ENCODE measurements around the gene MLPH.

Gene MLPH

DNA sequence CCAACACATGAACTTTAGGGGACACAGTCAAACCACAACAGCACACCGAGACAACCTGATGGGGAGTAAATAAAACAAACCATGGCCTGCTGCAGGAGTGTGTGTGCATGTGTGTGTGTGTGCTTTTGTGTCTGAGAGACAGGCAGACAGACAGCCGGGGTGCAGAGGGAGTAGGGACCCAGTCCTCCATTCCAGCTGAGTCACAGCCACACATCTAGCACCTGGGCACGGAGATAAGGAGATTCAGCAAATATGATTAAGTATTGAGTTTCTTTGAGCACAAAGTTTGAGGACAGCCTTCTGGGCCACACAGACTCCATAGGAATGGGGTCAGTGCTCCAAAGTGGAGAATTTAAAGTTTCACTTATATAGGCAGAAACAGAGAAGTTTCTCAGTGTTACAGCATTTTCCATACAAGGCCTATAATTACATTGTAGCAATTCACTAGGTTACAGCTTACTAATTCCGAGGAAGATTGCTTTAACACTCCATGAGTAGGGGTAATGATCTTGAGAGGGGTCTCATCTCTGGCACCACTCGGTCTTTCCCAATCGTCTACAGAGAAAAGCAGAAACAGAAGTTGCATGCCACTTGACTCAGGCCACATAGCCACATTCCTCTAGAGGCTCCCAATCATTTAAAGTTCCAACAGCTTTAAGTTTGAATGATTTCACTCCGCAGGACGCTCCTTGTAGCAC, 48.5 kb downstream of the MLPH start:
- no peak overlapping the region for H2AFZ ChIP-seq (ENCODE audit: low read depth, low read length, severe bottlenecking)
- H3K4me3 ChIP-seq (ENCODE audit: insufficient read depth, low read length, poor library complexity, severe bottlenecking) = no peak overlapping the region
- no peak overlapping the region for H3K4me2 ChIP-seq (ENCODE audit: low read depth, low read length, poor library complexity, severe bottlenecking)
- H3F3A ChIP-seq (ENCODE audit: insufficient read depth) = no peaks in the 10 kb centered on the region
- no peaks in the 10 kb centered on the region for H3K9me3 ChIP-seq (ENCODE audit: insufficient read depth, low read length)
- H3K9ac ChIP-seq (ENCODE audit: low read length) = no peak overlapping the region
- H3K9me2 ChIP-seq (replicated peaks; ENCODE audit: insufficient read depth, low read length) = no peaks in the 10 kb centered on the region
- TF ChIP-seq, protein P1, sequence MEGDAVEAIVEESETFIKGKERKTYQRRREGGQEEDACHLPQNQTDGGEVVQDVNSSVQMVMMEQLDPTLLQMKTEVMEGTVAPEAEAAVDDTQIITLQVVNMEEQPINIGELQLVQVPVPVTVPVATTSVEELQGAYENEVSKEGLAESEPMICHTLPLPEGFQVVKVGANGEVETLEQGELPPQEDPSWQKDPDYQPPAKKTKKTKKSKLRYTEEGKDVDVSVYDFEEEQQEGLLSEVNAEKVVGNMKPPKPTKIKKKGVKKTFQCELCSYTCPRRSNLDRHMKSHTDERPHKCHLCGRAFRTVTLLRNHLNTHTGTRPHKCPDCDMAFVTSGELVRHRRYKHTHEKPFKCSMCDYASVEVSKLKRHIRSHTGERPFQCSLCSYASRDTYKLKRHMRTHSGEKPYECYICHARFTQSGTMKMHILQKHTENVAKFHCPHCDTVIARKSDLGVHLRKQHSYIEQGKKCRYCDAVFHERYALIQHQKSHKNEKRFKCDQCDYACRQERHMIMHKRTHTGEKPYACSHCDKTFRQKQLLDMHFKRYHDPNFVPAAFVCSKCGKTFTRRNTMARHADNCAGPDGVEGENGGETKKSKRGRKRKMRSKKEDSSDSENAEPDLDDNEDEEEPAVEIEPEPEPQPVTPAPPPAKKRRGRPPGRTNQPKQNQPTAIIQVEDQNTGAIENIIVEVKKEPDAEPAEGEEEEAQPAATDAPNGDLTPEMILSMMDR (IDR thresholded peaks at IDR 0.05; ENCODE audit: insufficient read depth, low read length, poor library complexity, severe bottlenecking) = no peak
- no peak for TF ChIP-seq EZH2phosphoT487 (conservative IDR thresholded peaks at IDR 0.05; ENCODE audit: low read length)
- no peaks in the 10 kb centered on the region for H4K20me1 ChIP-seq (ENCODE audit: low read depth, low read length)
- no peaks in the 10 kb centered on the region for H3K79me2 ChIP-seq (ENCODE audit: insufficient read depth, low read length)
- H3K27ac ChIP-seq (ENCODE audit: low read depth, low read length) = no peak overlapping the region
- no peaks in the 10 kb centered on the region for H3K27me3 ChIP-seq (ENCODE audit: low read length)
- H3K36me3 ChIP-seq (ENCODE audit: low read length) = no peaks in the 10 kb centered on the region

DNA sequence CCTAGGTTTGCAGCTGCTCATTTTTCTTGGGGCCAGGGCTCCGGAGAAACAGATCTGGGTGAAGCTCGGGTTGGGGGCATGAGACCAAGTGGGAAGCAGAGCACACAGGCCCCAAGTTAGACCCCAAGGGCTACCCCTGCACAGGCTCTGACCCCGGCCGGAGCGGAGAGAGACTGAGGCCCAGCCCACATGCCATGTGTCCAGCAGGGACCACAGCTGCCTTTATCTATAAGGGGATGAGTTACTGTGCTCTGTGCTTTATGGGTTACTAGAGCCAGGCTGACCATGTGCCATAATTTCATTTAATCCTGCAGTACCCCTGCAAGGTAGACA, 49.0 kb downstream of the MLPH start:
- H3K27ac ChIP-seq (ENCODE audit: low read depth, low read length) = no peak overlapping the region
- H3K4me2 ChIP-seq (ENCODE audit: low read depth, low read length, poor library complexity, severe bottlenecking) = no peak overlapping the region
- H3K9me2 ChIP-seq (replicated peaks; ENCODE audit: insufficient read depth, low read length) = no peaks in the 10 kb centered on the region
- no peak overlapping the region for H2AFZ ChIP-seq (ENCODE audit: low read depth, low read length, severe bottlenecking)
- H3K79me2 ChIP-seq (ENCODE audit: insufficient read depth, low read length) = no peaks in the 10 kb centered on the region
- no peak overlapping the region for H3K4me3 ChIP-seq (ENCODE audit: insufficient read depth, low read length, poor library complexity, severe bottlenecking)
- H3K36me3 ChIP-seq (ENCODE audit: low read length) = no peaks in the 10 kb centered on the region
- no peaks in the 10 kb centered on the region for H4K20me1 ChIP-seq (ENCODE audit: low read depth, low read length)
- no peak for TF ChIP-seq EZH2phosphoT487 (conservative IDR thresholded peaks at IDR 0.05; ENCODE audit: low read length)
- TF ChIP-seq, protein P1 (IDR thresholded peaks at IDR 0.05; ENCODE audit: insufficient read depth, low read length, poor library complexity, severe bottlenecking) = no peak
- H3K9ac ChIP-seq (ENCODE audit: low read length) = no peak overlapping the region
- no peaks in the 10 kb centered on the region for H3K9me3 ChIP-seq (ENCODE audit: insufficient read depth, low read length)
- no peaks in the 10 kb centered on the region for H3F3A ChIP-seq (ENCODE audit: insufficient read depth)
- no peaks in the 10 kb centered on the region for H3K27me3 ChIP-seq (ENCODE audit: low read length)

DNA sequence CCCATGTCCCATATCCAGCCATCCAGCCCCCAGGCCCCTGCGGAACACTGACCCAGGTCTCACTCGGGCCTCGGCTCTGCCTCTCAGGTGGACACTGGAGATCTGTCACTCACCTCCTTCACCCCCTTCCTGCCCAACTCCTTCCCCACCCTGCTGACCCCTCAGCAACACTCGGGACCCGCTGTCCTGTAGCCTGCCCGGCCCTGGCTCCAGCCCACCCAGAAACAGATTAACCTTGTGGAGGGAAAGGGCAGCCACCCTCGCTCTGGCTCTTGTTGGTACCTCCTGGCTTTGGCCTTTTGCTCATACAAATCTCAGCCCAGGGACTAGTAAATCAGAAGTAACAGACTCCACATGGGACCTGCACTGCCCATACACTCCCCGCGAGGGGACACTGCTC, 49.6 kb downstream of the MLPH start:
- Histone ChIP-seq H3K4me3 (ENCODE audit: insufficient read depth, low read length, poor library complexity, severe bottlenecking) (no peak overlapping the region), H2AFZ (ENCODE audit: low read depth, low read length, severe bottlenecking) (no peak overlapping the region), H3K36me3 (ENCODE audit: low read length) (no peaks in the 10 kb centered on the region), H3K4me2 (ENCODE audit: low read depth, low read length, poor library complexity, severe bottlenecking) (no peak overlapping the region), H3K9me2 (replicated peaks; ENCODE audit: insufficient read depth, low read length) (no peaks in the 10 kb centered on the region), H3K9me3 (ENCODE audit: insufficient read depth, low read length) (no peaks in the 10 kb centered on the region), H3K27ac (ENCODE audit: low read depth, low read length) (no peak overlapping the region), H3F3A (ENCODE audit: insufficient read depth) (no peaks in the 10 kb centered on the region), H4K20me1 (ENCODE audit: low read depth, low read length) (no peaks in the 10 kb centered on the region), H3K79me2 (ENCODE audit: insufficient read depth, low read length) (no peaks in the 10 kb centered on the region), H3K9ac (ENCODE audit: low read length) (no peak overlapping the region), H3K27me3 (ENCODE audit: low read length) (no peaks in the 10 kb centered on the region)
- no peak for TF ChIP-seq EZH2phosphoT487 (conservative IDR thresholded peaks at IDR 0.05; ENCODE audit: low read length)

DNA sequence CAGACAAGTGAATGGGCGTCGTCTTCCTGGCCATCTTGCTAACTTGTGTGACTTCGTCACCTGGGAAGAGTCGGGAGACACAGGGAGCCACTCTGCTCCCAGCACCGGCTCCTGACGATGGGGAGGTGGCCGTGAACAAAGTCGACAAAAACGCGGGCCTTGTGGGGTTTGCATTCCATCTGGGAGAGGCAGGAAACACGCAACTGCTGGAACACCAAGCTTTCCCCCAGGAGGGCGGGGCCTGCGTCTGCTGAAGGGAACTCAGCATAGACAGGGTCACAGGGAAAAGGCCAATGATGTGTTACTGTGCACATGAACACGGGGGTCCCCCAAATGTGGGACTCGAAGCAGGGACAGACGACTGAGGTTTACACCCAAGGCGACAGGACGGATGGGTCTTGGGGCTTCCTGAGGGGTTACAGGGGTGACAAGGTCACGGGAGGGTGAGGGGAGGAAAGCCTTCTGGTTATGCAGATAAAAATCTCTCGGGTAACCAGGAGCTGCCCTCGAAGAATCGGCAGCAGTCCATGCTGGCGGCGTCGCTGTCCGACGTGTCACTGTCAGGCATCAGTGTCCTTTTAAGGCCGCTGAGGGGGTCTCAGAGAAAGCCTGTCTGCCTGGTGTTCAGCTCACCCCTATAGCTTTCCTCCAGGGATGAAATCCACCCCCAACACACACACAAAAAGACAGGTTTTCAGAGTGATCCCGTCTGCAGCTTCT, 51.1 kb downstream of the MLPH start:
- no peaks in the 10 kb centered on the region for H3K27me3 ChIP-seq (ENCODE audit: low read length)
- H4K20me1 ChIP-seq (ENCODE audit: low read depth, low read length) = no peaks in the 10 kb centered on the region
- no peaks in the 10 kb centered on the region for H3K9me2 ChIP-seq (replicated peaks; ENCODE audit: insufficient read depth, low read length)
- H3K4me2 ChIP-seq (ENCODE audit: low read depth, low read length, poor library complexity, severe bottlenecking) = no peak overlapping the region
- no peak overlapping the region for H2AFZ ChIP-seq (ENCODE audit: low read depth, low read length, severe bottlenecking)
- H3K9me3 ChIP-seq (ENCODE audit: insufficient read depth, low read length) = no peaks in the 10 kb centered on the region
- H3K4me3 ChIP-seq (ENCODE audit: insufficient read depth, low read length, poor library complexity, severe bottlenecking) = no peak overlapping the region
- TF ChIP-seq, protein P1 (IDR thresholded peaks at IDR 0.05; ENCODE audit: insufficient read depth, low read length, poor library complexity, severe bottlenecking) = no peak
- TF ChIP-seq EZH2phosphoT487 (conservative IDR thresholded peaks at IDR 0.05; ENCODE audit: low read length) = no peak
- H3F3A ChIP-seq (ENCODE audit: insufficient read depth) = no peaks in the 10 kb centered on the region
- no peaks in the 10 kb centered on the region for H3K79me2 ChIP-seq (ENCODE audit: insufficient read depth, low read length)
- H3K36me3 ChIP-seq (ENCODE audit: low read length) = no peaks in the 10 kb centered on the region
- no peak overlapping the region for H3K27ac ChIP-seq (ENCODE audit: low read depth, low read length)
- H3K9ac ChIP-seq (ENCODE audit: low read length) = no peak overlapping the region
